Ovary (tissue), 9 donors: ENCODE measurements around the gene CD101. TPM values are rescaled to one million over a fixed set of nuclear protein-coding genes. Genes with fewer than 3 reads are reported as not detected.
A peak's percentile ranks its signal among the peaks of the same experiment; 100 is the strongest.

Experiments used
- DNase-seq, 5 donors: peaks; one replicate each; pipeline ENCODE4 v3.0.0-alpha.2; 2019 to 2020
- H3K27ac ChIP-seq, 2 donors: fragments of 200-600 bp; one replicate each; pipeline versions ENCODE4 v1.5.1 to v1.8.0; 2019 to 2022
- H3K27me3 ChIP-seq: fragments of 200-600 bp; one replicate; pipeline ENCODE4 v1.8.0; 2022
- H3K36me3 ChIP-seq: fragments of 200-600 bp; sonication (generic); one replicate; pipeline ENCODE4 v1.5.1; 2019
- H3K4me1 ChIP-seq: one replicate; pipeline ENCODE4 v1.8.1; 2013; ENCODE audit warnings: mild to moderate bottlenecking, moderate library complexity; ENCODE audit not compliant: insufficient read depth
- H3K4me3 ChIP-seq: fragments of 200-600 bp; sonication (generic); one replicate; pipeline ENCODE4 v1.5.1; 2017
- H3K9me3 ChIP-seq, 2 donors: fragments of 200-600 bp in 1 of 2; sonication (generic) in 1 of 2; one replicate each; pipeline versions ENCODE4 v1.5.1 to v1.8.1; 2013 to 2019; ENCODE audit warnings: mild to moderate bottlenecking in 1 of 2, moderate library complexity in 1 of 2
- EP300 ChIP-seq: sonication (generic); formaldehyde crosslinking; IDR thresholded peaks from one replicate; pipeline ENCODE4 v1.6.1; 2017; ENCODE audit warnings: antibody characterized with exemption
- POLR2A ChIP-seq: fragments of 450-650 bp; IDR thresholded peaks from one replicate; pipeline ENCODE4 v1.6.1; 2017; ENCODE audit warnings: antibody characterized with exemption, mild to moderate bottlenecking, moderate library complexity
- WGBS, 3 donors: extraction: QIAGEN DNeasy Blood & Tissue Kit in 1 of 3; methylation state at CpG; one replicate each; pipeline versions ENCODE4 v1.1.5 to v1.1.7; 2013 to 2017; 5-methylcytosine and 5-hydroxymethylcytosine counted together
- intact Hi-C, 4 donors: fragments of 100-400 bp; cut with DNase I; formaldehyde crosslinking; loops; one replicate each; pipeline versions ENCODE4 v1.11.0 to v1.15.1; 2022 to 2023
- polyA plus RNA-seq, 2 donors: library from polyadenylated mRNA; stranded (reverse); fragments of 200-250 nt in 1 of 2; fragments of 350-450 nt in 1 of 2; fragmentation: Illumina TruSeq in 1 of 2; extraction: RNeasy Lipid Tissue Mini Kit (QIAGEN cat#74804) in 1 of 2; gene quantifications; one replicate each; pipeline ENCODE4 v1.2.3, GENCODE V29; 2013 to 2014
- total RNA-seq, 7 donors: library from RNA; depleted of rRNA in 2 of 7; stranded (reverse); fragments of >200 nt in 2 of 7; fragmentation: NEBNext Ultra II Directional in 3 of 7; extraction: Animal tissue kit (Norgen Biotek cat#: 25700) in 3 of 7; gene quantifications; one replicate each; pipeline versions ENCODE4 v1.1.0 to v1.2.4, GENCODE V29; 2016 to 2023
- TF ChIP-seq, protein P1 (sequence below), 3 donors: fragments of 450-650 bp in 2 of 3; fragments of 200-600 bp in 1 of 3; IDR thresholded peaks; one replicate each; pipeline versions ENCODE4 v1.5.1 to v1.8.0; 2016 to 2022; ENCODE audit warnings: antibody characterized with exemption in 3 of 3, mild to moderate bottlenecking in 1 of 3
- donor health status: DM: no; HTN: no; CAD: no; lungs with moderate emphysema.
- donor health status: DM: no; HTN: no; CAD: no.
- donor health status: Bipolar disorder and iron deficiency.
- donor health status: DM: yes; HTN: yes; CAD: no.
- donor health status: DM: no; HTN: no; CAD: no.
- donor health status: DM: yes; HTN: yes; CAD: no.

The CD101 gene
- total and polyA plus RNA-seq, 9 donors: 0.30 to 1.6 (median 1.1) TPM

DNA sequence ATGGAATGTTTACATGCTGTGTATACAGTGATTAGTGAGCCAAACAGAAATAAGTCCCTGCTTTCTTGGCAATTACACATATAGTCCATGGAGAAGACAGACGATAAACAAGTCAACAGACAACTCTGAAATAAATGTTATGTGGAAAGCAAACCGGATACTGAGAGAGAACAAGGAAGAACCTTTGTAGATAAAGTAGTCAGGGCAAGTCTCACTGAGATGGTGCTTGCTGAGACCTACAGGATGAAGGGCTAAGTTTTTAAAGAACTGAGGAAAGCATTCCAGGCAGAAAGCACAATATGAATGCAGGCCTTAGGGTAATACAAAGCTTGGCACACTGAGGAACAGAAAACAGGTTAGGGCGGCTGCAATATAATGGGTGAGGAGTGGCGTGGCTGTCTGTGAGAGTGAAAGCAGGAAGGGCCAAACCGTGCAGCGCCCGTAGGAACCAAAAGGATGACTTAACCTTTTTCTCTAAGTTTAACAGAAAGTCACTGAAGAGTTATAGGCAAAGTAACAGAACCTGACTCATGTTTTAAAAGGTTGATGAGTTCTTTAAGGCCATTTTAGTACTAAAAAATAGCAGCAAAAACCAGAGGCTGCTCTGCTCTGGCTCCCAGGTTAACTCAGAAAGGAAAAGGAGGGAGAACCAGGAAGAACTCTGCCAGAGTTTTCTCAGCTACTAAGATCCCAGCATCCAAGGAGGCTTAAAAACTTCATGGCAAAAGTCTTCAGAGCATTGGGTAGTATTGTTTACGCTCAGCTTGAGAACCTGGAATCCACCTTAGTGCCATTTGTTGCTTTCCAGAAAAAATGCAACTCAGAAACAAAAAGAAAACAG is 49.9 kb downstream of the CD101 start:
- intact Hi-C loops: loop anchor here (2.0 to 10.0 kb wide), 7 partner anchors 127 to 479 kb away; partner anchors contain the start of gene CD58 (in 1 of the 4)
- Histone ChIP-seq H3K36me3 (no peaks in the 10 kb centered on the region), H3K4me3 (no peak overlapping the region), H3K27ac (no peak overlapping the region), H3K4me1 (no peaks in the 10 kb centered on the region), H3K9me3 (no peaks in the 10 kb centered on the region), H3K27me3 (no peaks in the 10 kb centered on the region)
- TF ChIP-seq, protein P1, sequence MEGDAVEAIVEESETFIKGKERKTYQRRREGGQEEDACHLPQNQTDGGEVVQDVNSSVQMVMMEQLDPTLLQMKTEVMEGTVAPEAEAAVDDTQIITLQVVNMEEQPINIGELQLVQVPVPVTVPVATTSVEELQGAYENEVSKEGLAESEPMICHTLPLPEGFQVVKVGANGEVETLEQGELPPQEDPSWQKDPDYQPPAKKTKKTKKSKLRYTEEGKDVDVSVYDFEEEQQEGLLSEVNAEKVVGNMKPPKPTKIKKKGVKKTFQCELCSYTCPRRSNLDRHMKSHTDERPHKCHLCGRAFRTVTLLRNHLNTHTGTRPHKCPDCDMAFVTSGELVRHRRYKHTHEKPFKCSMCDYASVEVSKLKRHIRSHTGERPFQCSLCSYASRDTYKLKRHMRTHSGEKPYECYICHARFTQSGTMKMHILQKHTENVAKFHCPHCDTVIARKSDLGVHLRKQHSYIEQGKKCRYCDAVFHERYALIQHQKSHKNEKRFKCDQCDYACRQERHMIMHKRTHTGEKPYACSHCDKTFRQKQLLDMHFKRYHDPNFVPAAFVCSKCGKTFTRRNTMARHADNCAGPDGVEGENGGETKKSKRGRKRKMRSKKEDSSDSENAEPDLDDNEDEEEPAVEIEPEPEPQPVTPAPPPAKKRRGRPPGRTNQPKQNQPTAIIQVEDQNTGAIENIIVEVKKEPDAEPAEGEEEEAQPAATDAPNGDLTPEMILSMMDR (IDR thresholded peaks at IDR 0.05): no peak
- TF ChIP-seq EP300: no peak
- no peak for TF ChIP-seq POLR2A
- WGBS, 3 donors: 51 to 60% (median 56%) methylated on average over 8 of the region's 8 CpGs
- no peak for DNase-seq

DNA sequence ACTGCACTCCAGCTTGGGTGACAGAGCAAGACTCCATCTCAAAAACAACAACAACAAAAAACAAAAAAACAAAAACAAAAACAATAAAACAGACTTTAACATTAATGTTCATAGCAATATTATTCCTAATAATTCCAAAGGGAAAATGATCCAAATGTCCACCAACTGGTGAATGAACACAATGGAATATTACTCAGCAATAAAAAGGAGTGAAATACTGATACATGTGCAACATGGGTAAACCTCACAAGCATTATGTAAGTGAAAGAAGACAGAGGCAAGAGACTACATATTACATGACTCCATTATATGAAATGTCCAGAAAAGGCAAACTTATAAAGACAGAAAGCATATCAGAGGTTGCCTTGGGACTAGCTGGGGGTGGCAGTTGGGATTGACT is 52.5 kb downstream of the CD101 start:
- Histone ChIP-seq H3K4me1 (no peaks in the 10 kb centered on the region), H3K4me3 (no peak overlapping the region), H3K36me3 (no peaks in the 10 kb centered on the region), H3K9me3 (no peaks in the 10 kb centered on the region), H3K27me3 (no peaks in the 10 kb centered on the region), H3K27ac (no peak overlapping the region)
- TF ChIP-seq EP300: no peak
- TF ChIP-seq, protein P1 (IDR thresholded peaks at IDR 0.05): no peak
- TF ChIP-seq POLR2A: no peak
- intact Hi-C loops: loop anchor here (5.0 to 10.0 kb wide), 6 partner anchors 129 to 482 kb away; partner anchors contain the start of gene CD58 (in 1 of the 4)
- no peak for DNase-seq

DNA sequence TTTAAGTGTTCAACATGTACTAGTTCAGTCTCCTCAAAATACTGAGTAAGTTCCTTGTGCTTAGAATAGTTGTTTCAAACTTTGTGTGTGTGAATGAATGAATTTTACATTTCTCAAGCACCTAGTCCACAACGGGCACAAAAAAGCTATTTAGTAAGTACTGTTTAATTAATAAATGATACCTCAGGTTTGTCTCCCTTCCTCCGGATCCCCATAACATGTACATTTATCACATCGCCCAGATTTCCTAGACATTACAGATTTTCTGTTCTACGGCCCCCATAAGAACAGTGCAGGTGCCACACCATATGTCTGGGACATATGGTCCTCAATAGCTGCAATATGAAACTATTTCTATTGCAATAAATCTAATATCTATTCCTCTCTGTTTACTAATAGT is 57.2 kb downstream of the CD101 start:
- 30 to 42% (median 31%) methylated on average over 4 of the region's 4 CpGs for WGBS, 3 donors
- Histone ChIP-seq H3K4me1 (peaks cover 4% of the 10 kb centered on the region), H3K4me3 (no peak overlapping the region), H3K9me3 (no peaks in the 10 kb centered on the region), H3K36me3 (no peaks in the 10 kb centered on the region), H3K27me3 (no peaks in the 10 kb centered on the region), H3K27ac (no peak overlapping the region)
- DNase-seq: no peak
- intact Hi-C loops: loop anchor here (5.0 to 10.0 kb wide), 8 partner anchors 134 to 487 kb away; partner anchors contain the start of gene CD58 (in 1 of the 4)
- TF ChIP-seq, protein P1 (IDR thresholded peaks at IDR 0.05): no peak
- TF ChIP-seq EP300 (no peak), POLR2A (no peak)

DNA sequence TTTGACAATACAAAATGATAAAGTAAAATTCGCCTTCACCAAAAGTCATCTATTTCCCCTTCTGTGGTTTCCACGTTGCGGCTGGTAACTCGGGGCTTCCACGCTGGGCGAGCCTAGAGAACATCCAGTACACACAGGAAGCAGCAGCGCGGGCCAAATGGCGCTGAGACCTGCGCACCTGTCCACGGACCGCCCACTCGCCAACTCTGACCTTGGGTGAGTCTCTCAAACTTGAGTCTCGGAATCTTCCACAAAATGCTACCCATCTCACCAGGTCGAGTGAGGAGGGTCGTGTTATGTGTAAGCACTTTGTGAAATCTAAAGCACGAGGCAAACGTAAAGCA is 57.7 kb downstream of the CD101 start:
- Histone ChIP-seq H3K9me3 (no peaks in the 10 kb centered on the region), H3K27ac (no peak overlapping the region), H3K36me3 (no peaks in the 10 kb centered on the region), H3K4me1 (peaks cover 4% of the 10 kb centered on the region), H3K4me3 (peak overlapping the region; percentile 44), H3K27me3 (no peaks in the 10 kb centered on the region)
- 1% methylated on average over 18 of the region's 18 CpGs for WGBS, 3 donors
- TF ChIP-seq, protein P1 (IDR thresholded peaks at IDR 0.05): no peak
- no peak for TF ChIP-seq EP300
- no peak for TF ChIP-seq POLR2A
- peak in 3 of 5 donors; percentile 25 to 48 (median 41) for DNase-seq
- intact Hi-C loops: loop anchor here (5.0 to 10.0 kb wide), 8 partner anchors 135 to 487 kb away; partner anchors contain the start of gene CD58 (in 1 of the 4)
